AG10803 (cell line): ENCODE data around the gene PLEKHM3.
"Not testable (repeated sequence)": the region's sequence is repeated elsewhere in the genome, so short reads cannot be mapped to it uniquely, and the experiment has no call there.

Experiments
- DNase-seq: peaks from one replicate; pipeline ENCODE4 v3.0.0; 2010; ENCODE audit warnings: low read depth
- H3K4me3 ChIP-seq: 2 replicates; pipeline ENCODE4 v1.5.1; 2011; ENCODE audit warnings: mild to moderate bottlenecking, low read length, control low read depth
- TF ChIP-seq, protein P1 (sequence below): conservative IDR thresholded peaks from 2 replicates; pipeline ENCODE4 v1.5.1; 2011; ENCODE audit warnings: mild to moderate bottlenecking, low read length, control low read depth, inconsistent platforms

PLEKHM3 gene

DNA sequence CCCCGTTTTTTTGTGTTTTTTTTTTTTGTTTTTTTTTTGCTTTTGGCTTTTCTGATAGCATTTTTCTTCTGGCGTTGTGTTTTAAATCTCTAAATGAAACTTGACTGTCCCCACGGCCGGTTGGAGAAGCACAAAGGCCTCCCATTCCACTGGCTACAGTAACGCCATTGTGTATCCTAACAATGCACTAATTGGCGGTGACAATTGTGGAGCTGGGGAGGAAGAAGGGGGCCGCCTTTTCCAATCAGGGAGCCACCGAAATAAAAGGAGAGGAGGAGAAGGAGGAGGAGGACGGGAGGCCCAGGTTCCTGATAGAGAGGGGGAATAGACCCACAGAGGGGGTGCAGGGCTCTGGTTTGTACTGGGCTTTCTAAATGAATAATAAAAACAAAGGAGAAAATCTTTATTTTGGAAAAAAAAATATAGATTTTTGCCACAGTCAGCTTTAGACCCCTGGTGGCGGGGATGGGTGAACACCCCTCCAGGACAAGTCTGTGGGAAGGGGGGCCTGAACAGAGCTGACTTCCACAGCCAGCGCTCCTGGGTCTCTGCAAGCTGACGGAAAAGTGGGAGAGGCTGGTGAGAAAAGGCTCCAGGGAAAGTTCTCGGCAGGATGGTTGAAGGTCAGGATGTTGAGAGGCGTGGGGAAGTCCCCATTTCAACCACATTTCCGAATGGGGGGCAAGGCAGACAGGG lies 212.0 kb downstream of the PLEKHM3 start:
- TF ChIP-seq, protein P1, sequence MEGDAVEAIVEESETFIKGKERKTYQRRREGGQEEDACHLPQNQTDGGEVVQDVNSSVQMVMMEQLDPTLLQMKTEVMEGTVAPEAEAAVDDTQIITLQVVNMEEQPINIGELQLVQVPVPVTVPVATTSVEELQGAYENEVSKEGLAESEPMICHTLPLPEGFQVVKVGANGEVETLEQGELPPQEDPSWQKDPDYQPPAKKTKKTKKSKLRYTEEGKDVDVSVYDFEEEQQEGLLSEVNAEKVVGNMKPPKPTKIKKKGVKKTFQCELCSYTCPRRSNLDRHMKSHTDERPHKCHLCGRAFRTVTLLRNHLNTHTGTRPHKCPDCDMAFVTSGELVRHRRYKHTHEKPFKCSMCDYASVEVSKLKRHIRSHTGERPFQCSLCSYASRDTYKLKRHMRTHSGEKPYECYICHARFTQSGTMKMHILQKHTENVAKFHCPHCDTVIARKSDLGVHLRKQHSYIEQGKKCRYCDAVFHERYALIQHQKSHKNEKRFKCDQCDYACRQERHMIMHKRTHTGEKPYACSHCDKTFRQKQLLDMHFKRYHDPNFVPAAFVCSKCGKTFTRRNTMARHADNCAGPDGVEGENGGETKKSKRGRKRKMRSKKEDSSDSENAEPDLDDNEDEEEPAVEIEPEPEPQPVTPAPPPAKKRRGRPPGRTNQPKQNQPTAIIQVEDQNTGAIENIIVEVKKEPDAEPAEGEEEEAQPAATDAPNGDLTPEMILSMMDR: no peak
- H3K4me3 ChIP-seq: no peak overlapping the region
- DNase-seq: no peak

DNA sequence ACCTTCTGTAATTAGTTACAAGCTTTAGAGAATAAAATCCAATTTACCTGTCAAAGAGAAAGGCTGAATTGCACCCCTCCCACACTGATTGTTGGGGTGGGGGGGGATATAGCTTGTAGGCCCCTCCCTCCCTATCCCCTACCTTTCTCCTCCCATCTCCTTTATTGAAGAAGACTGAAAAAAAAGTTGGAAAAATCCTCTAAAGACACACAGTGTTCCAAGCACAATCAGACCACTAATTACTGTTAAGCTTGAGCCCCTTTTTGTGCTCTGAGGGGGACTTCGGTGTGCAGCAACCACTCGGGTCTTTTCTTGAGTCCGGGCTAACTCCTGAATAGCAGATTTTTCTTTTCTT lies 212.6 kb downstream of the PLEKHM3 start:
- TF ChIP-seq, protein P1: no peak
- H3K4me3 ChIP-seq: no peak overlapping the region
- no peak for DNase-seq

DNA sequence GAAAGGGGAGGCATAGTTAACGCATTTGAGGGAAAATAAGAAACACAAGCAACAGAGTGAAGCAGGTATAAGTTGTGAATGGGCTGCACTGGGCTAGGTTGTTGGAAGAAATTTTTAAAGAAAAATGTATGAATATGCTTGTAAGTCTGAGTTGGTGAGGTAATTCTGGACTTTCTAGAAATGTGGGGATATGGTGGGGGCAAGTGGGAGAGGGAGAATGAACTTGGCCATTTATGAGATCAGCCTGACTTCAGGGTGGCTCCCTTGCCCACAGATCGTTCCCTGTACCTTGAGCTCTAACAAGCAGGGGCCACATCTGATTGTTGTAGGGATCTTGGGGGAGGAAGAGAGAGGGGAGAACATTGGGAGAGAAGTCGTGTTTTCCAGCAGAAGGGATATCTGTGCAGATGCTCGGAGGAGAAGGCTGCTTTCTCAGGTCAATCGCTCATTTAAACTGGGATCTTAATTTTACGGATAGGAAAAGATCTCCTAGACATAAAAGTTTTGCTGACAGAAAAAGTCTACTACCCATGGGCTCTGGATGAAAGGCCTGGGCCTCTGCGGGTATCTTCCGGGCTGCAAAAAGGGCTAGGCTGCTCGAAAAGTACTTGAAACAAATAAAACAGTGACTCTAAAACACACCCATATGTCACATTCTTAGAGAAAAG lies 213.1 kb downstream of the PLEKHM3 start:
- TF ChIP-seq, protein P1: no peak
- no peak overlapping the region for H3K4me3 ChIP-seq
- DNase-seq: no peak

DNA sequence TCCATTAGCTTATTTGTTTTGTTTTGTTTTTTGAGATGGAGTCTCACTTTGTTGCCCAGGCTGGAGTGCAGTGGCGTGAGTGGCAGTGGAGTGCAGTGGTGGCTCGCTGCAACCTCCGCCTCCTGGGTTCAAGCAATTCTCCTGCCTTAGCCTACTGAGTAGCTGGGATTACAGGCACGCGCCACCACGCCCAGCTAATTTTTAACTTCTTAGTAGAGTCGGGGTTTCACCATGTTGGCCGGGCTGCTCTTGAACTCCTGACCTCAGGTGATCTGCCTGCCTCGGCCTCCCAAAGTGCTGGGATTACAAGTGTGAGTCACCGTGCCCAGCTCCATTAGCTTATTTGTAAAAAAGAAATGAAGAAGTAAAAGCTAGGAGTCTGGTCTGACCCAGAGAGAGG lies 213.7 kb downstream of the PLEKHM3 start:
- H3K4me3 ChIP-seq, DNase-seq: not testable (repeated sequence)

DNA sequence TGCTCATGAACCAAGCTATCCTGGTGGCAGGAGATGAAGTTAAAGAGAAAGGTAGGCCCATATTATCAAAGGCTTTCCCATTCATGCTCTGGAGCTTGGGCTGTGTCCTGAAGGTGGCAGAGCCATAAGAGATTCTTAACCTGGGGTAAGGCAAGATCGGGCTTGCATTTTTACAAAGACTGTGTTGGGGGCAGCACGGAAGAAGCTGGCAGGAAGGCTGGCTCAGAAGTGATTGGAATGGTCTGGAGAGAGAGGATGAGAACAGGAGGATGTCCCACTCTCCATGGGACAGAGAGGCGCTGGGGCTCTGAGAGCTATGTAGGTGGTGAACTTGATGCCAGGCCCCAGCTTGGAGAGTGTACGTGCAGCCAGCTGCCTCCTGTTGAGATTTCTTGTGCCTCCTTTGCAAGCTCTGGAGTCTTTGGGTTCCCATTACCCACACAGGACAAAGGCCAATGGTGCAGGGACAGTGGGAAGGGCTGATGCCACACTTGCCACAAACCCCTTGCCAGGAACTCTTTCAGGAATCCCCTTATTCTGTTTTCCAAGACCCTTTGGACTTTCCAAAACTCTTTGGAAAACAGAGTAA lies 215.0 kb downstream of the PLEKHM3 start:
- TF ChIP-seq, protein P1: no peak
- DNase-seq: no peak

DNA sequence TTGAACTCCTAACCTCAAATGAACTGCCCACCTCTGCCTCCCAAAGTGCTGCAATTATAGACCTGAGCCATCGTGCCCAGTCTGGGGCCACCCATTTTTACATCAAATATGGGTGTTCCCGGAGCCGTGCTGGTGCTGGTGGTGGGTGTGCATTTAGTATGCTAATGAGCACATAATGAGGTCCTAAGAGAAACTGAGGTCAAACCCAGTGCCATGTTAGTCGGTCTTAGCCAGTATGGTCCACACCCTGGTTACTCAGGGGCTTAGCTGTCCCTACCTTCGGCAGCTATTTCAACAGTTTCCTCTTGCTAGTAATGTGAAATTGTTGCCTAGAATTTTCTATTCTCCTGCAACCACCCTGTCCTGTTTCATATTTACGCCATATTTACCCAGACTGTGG lies 217.2 kb downstream of the PLEKHM3 start:
- no peak overlapping the region for H3K4me3 ChIP-seq
- TF ChIP-seq, protein P1: no peak

More for the DNA sequence above, 215.0 kb downstream of the PLEKHM3 start:
- H3K4me3 ChIP-seq: no peak overlapping the region

DNA sequence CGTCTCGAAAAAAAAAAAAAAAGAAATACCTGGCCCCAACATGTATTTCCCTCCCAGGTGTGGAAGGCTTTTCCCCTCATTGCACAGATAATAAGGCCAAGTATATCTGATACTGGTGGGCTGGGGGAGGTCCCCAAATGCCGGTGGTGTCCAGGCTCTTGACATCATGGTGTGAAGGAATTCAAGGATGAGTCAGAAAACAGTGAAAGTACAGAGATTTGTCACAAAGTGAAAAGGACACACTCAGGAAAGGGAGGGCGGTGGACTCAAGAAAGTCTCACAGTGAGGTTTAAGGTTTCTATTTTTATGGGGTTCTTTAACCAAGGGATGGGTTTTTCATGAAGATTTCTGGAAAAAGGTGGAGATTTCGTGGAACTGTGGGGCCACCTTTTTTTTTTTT lies 217.8 kb downstream of the PLEKHM3 start:
- no peak overlapping the region for H3K4me3 ChIP-seq
- TF ChIP-seq, protein P1: no peak
- no peak for DNase-seq

More for the DNA sequence above, 217.2 kb downstream of the PLEKHM3 start:
- DNase-seq: no peak
